Measurements from ENCODE around the gene WDR5.
A peak's percentile ranks its signal among the peaks of the same experiment; 100 is the strongest.

WDR5 gene

GRCh38 chr9:134135343-134136117 lies at the start of gene WDR5:
Gene WDR5, plus strand, starts transcription at chr9:134136082. Its CDS starts 3,796 bp downstream, at chr9:134139878.
- ChIA-PET POLR2A (interaction anchor here (0.5 to 1.6 kb wide), 16 partner anchors 9 to 536 kb away, joined by 3 to 21 read pairs (median 4); partner anchors contain the start of genes BRD3OS and RNU6ATAC), CTCF (interaction anchor here (0.6 to 1.1 kb wide), 4 partner anchors 24 to 109 kb away, joined by 3 to 4 read pairs (median 3); no protein-coding TSS in a partner anchor)
- peak within 1 kb of the TSS; percentile 71 for H3K4me3 ChIP-seq (ENCODE audit: low read depth, low read length)
- H3K36me3 ChIP-seq (ENCODE audit: control insufficient read depth in 2 of 2, insufficient read depth in 1 of 2, low read length in 2 of 2): peaks cover 12 to 32% of the 10 kb centered on the region in 2 experiments
- peaks cover 2% of the 10 kb centered on the region; the same call in 1 of the 2 replicates for H3K4me1 ChIP-seq (ENCODE audit: control insufficient read depth, insufficient read depth, low read length)
- H3K27ac ChIP-seq (ENCODE audit: extremely low read depth, low read depth, low read length): peak within 1 kb of the TSS; percentile 95
- no peaks in the 10 kb centered on the region for H3K9me3 ChIP-seq (ENCODE audit: control insufficient read depth, insufficient read depth, low read depth, low read length)
- TF ChIP-seq ZNF302 (tag by site-specific recombination; IDR thresholded peaks at IDR 0.05; ENCODE audit: low read depth): no peak
- TF ChIP-seq SCRT2 (tag by site-specific recombination; IDR thresholded peaks at IDR 0.05): no peak
- no peak for TF ChIP-seq ZSCAN23 (tag by site-specific recombination; IDR thresholded peaks at IDR 0.05)
- no peak for TF ChIP-seq ATF2 (tag by site-specific recombination; IDR thresholded peaks at IDR 0.05; ENCODE audit: low read depth)
- peak; percentile 100 for TF ChIP-seq PRDM10 (tag by site-specific recombination; IDR thresholded peaks at IDR 0.05)
- TF ChIP-seq ZNF626 (tag by site-specific recombination; IDR thresholded peaks at IDR 0.05): no peak
- TF ChIP-seq ZNF175 (tag by site-specific recombination; IDR thresholded peaks at IDR 0.05): no peak
- TF ChIP-seq ZNF677 (tag by site-specific recombination; IDR thresholded peaks at IDR 0.05): no peak
- peak; percentile 96 for TF ChIP-seq ZBTB20 (tag by site-specific recombination; IDR thresholded peaks at IDR 0.05)
- TF ChIP-seq ZNF26 (tag by site-specific recombination; IDR thresholded peaks at IDR 0.05): no peak
- no peak for TF ChIP-seq ZNF433 (tag by site-specific recombination; IDR thresholded peaks at IDR 0.05; ENCODE audit: low read depth)
- no peak for TF ChIP-seq HOXC10 (CRISPR knock-in tag; IDR thresholded peaks at IDR 0.05)
- 0 out of 2 replicates have a peak, but pooled peaks have one; percentile 22 for TF ChIP-seq ZSCAN5A (tag by site-specific recombination; IDR thresholded peaks at IDR 0.05)
- TF ChIP-seq TSHZ1 (tag by site-specific recombination; IDR thresholded peaks at IDR 0.05; ENCODE audit: borderline replicate concordance): no peak
- no peak for TF ChIP-seq ZNF747 (tag by site-specific recombination; IDR thresholded peaks at IDR 0.05)
- TF ChIP-seq ZNF23 (tag by site-specific recombination; IDR thresholded peaks at IDR 0.05; ENCODE audit: borderline replicate concordance): no peak
- 0 out of 2 replicates have a peak, but pooled peaks have one; percentile 9 for TF ChIP-seq ZNF664 (tag by site-specific recombination; IDR thresholded peaks at IDR 0.05)
- TF ChIP-seq ZNF274 (IDR thresholded peaks at IDR 0.05; ENCODE audit: low read length): no peak
- no peak for TF ChIP-seq ZNF274 (tag by site-specific recombination; IDR thresholded peaks at IDR 0.05; ENCODE audit: borderline replicate concordance)
- 0 out of 2 replicates have a peak, but pooled peaks have one; percentile 71 for TF ChIP-seq GLIS1 (tag by site-specific recombination; IDR thresholded peaks at IDR 0.05)
- no peak for TF ChIP-seq ZNF658 (tag by site-specific recombination; IDR thresholded peaks at IDR 0.05)
- TF ChIP-seq ZNF623 (tag by site-specific recombination; IDR thresholded peaks at IDR 0.05): 0 out of 2 replicates have a peak, but pooled peaks have one; percentile 18
- no peak for TF ChIP-seq ZSCAN18 (tag by site-specific recombination; IDR thresholded peaks at IDR 0.05)
- TF ChIP-seq ZNF37A (tag by site-specific recombination; IDR thresholded peaks at IDR 0.05): no peak
